HG02840 (cell line): Measurements from ENCODE around the gene ADGRA1.

Experiments
- ATAC-seq: cut with Tn5 transposase; IDR thresholded peaks from one replicate; pipeline ENCODE4 v1.9.1; 2021; ENCODE audit warnings: mild to moderate bottlenecking, moderate library complexity, moderate number of reproducible peaks; ENCODE audit not compliant: unreplicated experiment, low FRiP score

The ADGRA1 gene

GRCh38 chr10:133160826-133161471 lies 73.2 kb downstream of the ADGRA1 start:
- ATAC-seq, result no peak

- no peak for ATAC-seq
Observed at GRCh38 chr10:133161486-133162109, 73.9 kb downstream of the ADGRA1 start.

GRCh38 chr10:133162178-133162909 lies 74.6 kb downstream of the ADGRA1 start:
- no peak for ATAC-seq

DNA sequence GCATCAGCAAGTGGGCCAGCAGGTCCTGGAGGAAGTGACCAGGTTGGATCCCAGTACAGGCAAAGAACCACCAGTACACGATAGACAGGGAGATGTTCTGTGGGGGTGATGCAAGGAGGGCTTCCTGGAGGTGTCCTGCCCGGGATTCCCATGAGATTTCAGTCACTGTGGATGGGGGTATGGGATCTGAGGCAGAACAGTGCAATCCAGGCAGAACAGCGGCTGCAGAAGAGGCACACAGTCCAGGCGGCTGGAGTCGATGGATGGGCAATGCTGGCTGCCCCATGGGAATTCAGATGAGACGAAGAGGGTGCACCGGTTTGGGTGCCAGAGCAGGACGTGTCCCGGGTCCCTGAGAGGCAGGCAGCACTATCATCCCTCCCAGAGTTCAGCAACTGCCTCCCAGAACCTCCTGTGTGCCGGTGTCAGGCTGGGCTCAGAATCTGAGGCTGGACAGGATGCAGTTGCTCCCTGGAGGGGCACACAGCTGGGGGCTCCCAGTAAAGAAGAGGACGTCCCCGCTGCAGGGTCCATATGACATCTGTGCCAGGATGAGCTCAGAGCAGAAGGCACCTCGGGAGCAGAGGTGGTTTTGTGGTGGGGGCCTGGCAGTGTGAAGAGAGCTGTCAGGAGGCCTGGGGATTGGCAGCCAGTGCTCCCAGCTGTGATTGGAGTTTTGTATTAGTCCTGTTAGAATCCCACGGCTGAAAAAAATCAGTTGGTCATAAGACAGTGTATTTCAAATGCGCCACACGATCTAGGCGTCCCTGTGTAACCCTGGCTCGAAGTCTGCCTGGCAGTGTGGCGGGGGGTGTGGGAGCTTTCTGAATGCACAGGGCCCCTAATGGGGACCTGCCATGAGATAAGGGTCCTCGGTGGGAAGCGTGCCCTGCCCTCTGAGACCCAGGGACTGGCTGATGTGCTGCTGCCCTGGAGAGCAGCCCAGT lies 75.5 kb downstream of the ADGRA1 start:
- ATAC-seq, result no peak

DNA sequence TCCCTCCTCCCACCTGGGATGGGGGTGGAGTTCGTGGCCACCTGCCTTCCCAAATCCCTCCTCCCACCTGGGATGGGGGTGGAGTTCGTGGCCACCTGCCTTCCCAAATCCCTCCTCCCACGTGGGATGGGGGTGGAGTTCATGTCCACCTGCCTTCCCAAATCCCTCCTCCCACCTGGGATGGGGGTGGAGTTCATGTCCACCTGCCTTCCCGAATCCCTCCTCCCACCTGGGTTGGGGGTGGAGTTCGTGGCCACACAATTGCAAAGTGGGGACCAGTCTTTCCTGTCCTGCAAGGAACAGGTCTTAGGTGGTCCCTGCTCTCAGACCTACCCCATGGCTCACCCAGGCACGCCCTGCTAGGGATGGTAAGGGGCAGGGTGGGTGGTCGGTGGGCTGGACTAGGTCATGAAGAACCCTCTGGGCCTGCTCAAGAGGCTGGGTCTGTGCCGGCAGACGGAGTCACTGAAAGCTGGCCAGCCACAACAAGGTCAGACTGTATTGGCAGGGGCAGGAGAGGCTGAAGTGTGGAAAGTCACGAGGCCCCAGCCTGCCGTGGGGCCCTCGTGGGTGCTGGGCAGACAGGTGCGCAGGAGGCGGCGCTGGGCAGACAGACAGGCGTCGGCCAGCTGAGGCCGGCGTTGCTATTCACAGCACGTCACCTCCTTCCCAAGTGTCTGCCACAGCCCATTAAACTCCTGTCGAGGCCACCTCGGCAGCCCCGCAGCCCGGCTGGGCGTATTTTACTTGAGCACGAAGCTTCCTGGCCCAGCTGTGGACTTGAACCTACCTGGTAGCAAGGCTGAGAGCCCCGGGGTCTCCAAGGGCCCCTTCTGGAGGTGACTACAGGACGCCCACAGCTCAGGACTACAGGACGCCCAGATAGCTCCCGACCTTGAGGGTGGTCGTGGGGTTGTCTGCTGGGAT lies 76.4 kb downstream of the ADGRA1 start:
- ATAC-seq, result no peak

GRCh38 chr10:133164816-133165555 lies 77.3 kb downstream of the ADGRA1 start:
- no peak for ATAC-seq

DNA sequence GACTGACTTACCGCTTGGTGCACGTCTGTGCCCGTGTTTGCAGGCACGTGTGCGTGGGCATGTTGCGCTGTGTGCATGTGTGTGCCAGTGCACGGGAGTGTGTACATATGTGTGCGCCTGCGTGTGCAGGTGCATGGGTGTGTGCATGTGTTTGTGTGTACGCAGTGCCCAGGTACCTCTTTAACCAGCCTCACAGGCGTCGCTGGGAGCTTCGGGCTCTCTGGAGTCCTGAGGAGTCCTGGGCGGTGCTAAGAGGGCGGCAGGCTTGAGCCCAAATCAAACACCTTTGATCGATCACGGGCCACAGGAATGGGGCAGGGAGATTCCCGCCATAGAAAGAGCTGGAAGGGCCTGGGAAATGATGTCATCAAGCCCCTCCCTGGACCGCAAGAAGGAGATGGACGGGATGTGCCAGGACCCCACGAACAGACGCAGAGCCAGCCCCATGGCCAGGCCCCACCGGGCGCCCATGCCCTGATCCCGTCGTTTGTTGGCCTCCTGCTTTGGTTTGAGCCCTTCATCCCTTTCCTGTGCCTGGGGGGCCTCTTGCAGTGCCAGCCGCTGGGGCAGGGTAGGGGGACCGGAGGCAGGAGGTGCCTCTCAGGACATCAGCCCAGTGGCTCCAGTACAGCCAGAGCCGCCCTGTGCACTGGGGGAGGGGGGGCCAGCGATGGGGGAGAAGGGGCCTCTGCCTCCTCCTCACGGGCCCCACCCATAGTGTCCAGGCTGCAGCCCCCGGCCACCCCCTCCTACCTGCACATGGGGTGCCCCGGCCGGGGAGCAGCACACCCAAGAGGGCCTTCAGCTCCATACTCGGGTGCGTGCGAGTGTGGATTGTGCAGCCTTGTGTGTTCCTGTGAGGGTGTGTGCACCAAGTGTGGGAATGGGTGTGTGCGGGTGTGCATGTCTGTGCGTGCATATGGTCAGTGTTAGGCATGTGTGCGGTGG lies 78.1 kb downstream of the ADGRA1 start:
- no peak for ATAC-seq

- no peak for ATAC-seq
Observed at GRCh38 chr10:133166504-133166827, 78.7 kb downstream of the ADGRA1 start.

DNA sequence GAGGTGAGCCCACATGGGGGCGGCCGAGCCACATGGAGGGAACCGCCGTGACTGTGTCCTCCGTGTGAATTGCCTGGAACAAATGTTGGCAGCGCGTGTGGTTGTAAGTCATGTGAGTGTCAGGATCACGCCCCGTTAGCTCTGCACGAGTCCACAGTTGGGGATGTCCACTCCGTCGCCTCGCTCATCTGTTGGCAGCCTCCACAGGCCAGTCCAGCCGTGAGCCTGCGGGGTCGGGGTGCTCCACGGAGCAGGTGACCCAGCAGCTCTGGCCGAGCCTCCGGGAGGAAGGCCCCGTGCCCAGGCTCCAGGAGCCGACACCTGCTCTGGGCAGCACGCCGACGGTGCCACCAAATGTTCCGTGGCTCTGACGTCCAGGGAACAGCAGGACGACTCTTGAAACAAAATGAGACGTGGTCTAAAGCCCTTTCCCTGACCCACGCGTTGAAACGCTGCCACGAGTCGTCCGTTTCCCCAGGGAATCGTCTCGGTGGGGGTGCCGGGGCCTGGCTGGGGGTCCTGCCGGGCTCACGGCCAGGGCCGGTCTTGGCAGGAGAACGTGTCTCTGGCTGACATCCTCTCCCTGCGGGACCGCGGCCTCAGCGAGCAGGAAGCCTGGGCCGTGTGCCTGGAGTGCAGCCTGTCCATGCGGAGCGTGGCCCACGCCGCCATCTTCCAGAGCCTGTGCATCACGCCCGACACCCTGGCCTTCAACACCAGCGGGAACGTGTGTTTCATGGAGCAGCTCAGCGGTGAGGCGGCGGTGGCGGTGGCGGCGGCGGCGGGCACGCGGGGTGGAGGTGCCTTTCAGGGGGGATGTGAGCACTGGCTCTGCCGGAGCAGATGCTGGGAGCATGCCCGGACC lies 79.3 kb downstream of the ADGRA1 start:
- no peak for ATAC-seq

- ATAC-seq, result no peak
Observed at GRCh38 chr10:133167693-133168616, 80.2 kb downstream of the ADGRA1 start.

- no peak for ATAC-seq
Observed at GRCh38 chr10:133168617-133169031, 80.9 kb downstream of the ADGRA1 start.

- no peak for ATAC-seq
Observed at GRCh38 chr10:133169173-133169947, 81.6 kb downstream of the ADGRA1 start.

- no peak for ATAC-seq
Observed at GRCh38 chr10:133170092-133170491, 82.4 kb downstream of the ADGRA1 start.

DNA sequence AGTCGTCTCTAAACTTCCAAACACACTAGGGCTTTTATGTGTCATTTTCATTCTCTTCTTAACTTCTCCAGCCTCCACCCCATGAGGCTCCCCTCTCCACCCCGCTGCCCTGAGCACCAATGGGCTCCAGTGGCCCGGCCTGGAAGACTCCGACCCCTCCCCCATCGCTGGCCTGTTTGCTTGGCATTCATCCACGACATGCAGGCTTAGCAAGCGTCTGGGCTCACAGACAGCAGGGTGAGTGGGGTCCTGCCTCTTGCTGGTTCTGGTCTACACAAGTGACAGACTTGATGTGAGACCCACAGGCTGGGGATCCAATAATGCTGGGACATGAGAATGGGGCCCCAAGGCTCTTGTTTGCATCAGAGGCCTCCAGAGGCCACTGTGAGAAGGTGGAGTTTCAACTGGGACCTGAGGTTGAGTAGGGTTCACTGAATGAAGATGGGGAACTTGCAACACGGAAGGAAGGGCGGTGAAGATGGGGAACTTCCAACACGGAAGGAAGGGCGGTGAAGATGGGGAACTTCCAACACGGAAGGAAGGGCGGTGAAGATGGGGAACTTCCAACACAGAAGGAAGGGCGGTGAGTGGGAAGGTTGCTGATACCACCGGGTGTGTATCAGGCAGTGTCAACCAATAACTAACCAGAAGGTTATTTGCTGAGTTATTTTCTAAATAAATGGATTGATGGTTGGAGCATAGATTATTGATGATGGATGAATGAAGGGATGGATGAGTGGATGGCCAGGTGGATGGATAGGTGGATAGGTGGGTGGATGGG lies 86.3 kb downstream of the ADGRA1 start:
- no peak for ATAC-seq
